ENCODE measurements around the gene ACTRT2. TPM values are rescaled to one million over a fixed set of nuclear protein-coding genes. Genes with fewer than 3 reads are reported as not detected.

Gene ACTRT2
- total and polyA plus RNA-seq, 3 donors from 2014 or later, result 64.2 to 183 (median 143) TPM

GRCh38 chr1:3028531-3029282 lies 7.4 kb downstream of the ACTRT2 start:
- DNase-seq, result no peak
- H3K27ac ChIP-seq, result no peak overlapping the region
- no peaks in the 10 kb centered on the region for H3K9me3 ChIP-seq
- no peak overlapping the region for H3K4me3 ChIP-seq
- intact Hi-C loops (cut with DNase I; ENCODE audit: low total_unique reads), result no loop called here
- peaks cover 5% of the 10 kb centered on the region for H3K4me1 ChIP-seq
- H3K27me3 ChIP-seq, result no peaks in the 10 kb centered on the region
- no peaks in the 10 kb centered on the region for H3K36me3 ChIP-seq (ENCODE audit: low read depth, missing control alignments)
- 42 to 65% methylated on average over 22 to 32 of the region's 32 CpGs for WGBS, 2 donors
- no peak for TF ChIP-seq POLR2A (IDR thresholded peaks at IDR 0.05)
- no peak for TF ChIP-seq CTCF (IDR thresholded peaks at IDR 0.05)

- WGBS, 2 donors, result 94% methylated on average over 11 of the region's 11 CpGs; no CpG with 5 or more reads in 1 of the 2 donors
- Histone ChIP-seq H3K36me3 (ENCODE audit: low read depth, missing control alignments) (no peaks in the 10 kb centered on the region), H3K9me3 (no peaks in the 10 kb centered on the region), H3K4me1 (peaks cover 5% of the 10 kb centered on the region), H3K27ac (no peak overlapping the region), H3K4me3 (no peak overlapping the region), H3K27me3 (no peaks in the 10 kb centered on the region)
- DNase-seq, result no peak
- intact Hi-C loops (cut with DNase I; ENCODE audit: low total_unique reads), result no loop called here
- TF ChIP-seq CTCF (IDR thresholded peaks at IDR 0.05), result no peak
- no peak for TF ChIP-seq POLR2A (IDR thresholded peaks at IDR 0.05)
Measured at GRCh38 chr1:3029481-3029961, 8.3 kb downstream of the ACTRT2 start.

GRCh38 chr1:3029991-3030662 lies 8.9 kb downstream of the ACTRT2 start:
- Histone ChIP-seq H3K4me3 (no peak overlapping the region), H3K4me1 (peaks cover 5% of the 10 kb centered on the region), H3K27ac (no peak overlapping the region), H3K9me3 (no peaks in the 10 kb centered on the region), H3K36me3 (ENCODE audit: low read depth, missing control alignments) (no peaks in the 10 kb centered on the region), H3K27me3 (no peaks in the 10 kb centered on the region)
- TF ChIP-seq CTCF (IDR thresholded peaks at IDR 0.05) (no peak), POLR2A (IDR thresholded peaks at IDR 0.05) (no peak)
- WGBS, 2 donors, result 91% methylated on average over 32 of the region's 32 CpGs; no CpG with 5 or more reads in 1 of the 2 donors
- DNase-seq, result no peak
- intact Hi-C loops (cut with DNase I; ENCODE audit: low total_unique reads), result no loop called here

- peak; percentile 66 for DNase-seq
- 73 to 75% methylated on average over 13 to 22 of the region's 22 CpGs for WGBS, 2 donors
- H3K27ac ChIP-seq, result no peak overlapping the region
- H3K36me3 ChIP-seq (ENCODE audit: low read depth, missing control alignments), result no peaks in the 10 kb centered on the region
- H3K4me1 ChIP-seq, result peaks cover 10% of the 10 kb centered on the region
- no peak overlapping the region for H3K4me3 ChIP-seq
- H3K27me3 ChIP-seq, result no peaks in the 10 kb centered on the region
- intact Hi-C loops (cut with DNase I; ENCODE audit: low total_unique reads), result no loop called here
- TF ChIP-seq CTCF (IDR thresholded peaks at IDR 0.05), result no peak
- no peak for TF ChIP-seq POLR2A (IDR thresholded peaks at IDR 0.05)
- H3K9me3 ChIP-seq, result no peaks in the 10 kb centered on the region
Measured at GRCh38 chr1:3030663-3031381, 9.6 kb downstream of the ACTRT2 start.
